Smooth muscle cell (in vitro differentiated cells): ENCODE measurements around the gene TEX35. TPM values are rescaled to one million over a fixed set of nuclear protein-coding genes. Genes with fewer than 3 reads are reported as not detected.
A peak's percentile ranks its signal among the peaks of the same experiment; 100 is the strongest.

Experiments
- DNase-seq: peaks from one replicate; lab custom pipeline; 2025; ENCODE audit not compliant: unreplicated experiment; lab: John Stamatoyannopoulos, UW
- H2AFZ ChIP-seq: fragments of 200-600 bp; sonication (generic); 2 replicates; pipeline ENCODE4 v1.6.0; 2016; ENCODE audit warnings: antibody characterized with exemption, low read depth, mild to moderate bottlenecking
- H3F3A ChIP-seq: fragments of 200-600 bp; sonication (generic); 2 replicates; pipeline ENCODE4 v1.6.0; 2017; ENCODE audit warnings: antibody characterized with exemption, low read depth
- H3K27ac ChIP-seq: fragments of 200-600 bp; sonication (generic); 2 replicates; pipeline ENCODE4 v1.5.1; 2016; ENCODE audit warnings: low read depth, mild to moderate bottlenecking
- H3K27me3 ChIP-seq: fragments of 200-600 bp; sonication (generic); 2 replicates; pipeline ENCODE4 v1.6.1; 2016; ENCODE audit warnings: low read depth, mild to moderate bottlenecking
- H3K36me3 ChIP-seq: fragments of 200-600 bp; sonication (generic); 2 replicates; pipeline ENCODE4 v1.5.1; 2016; ENCODE audit warnings: low read depth
- H3K4me1 ChIP-seq: fragments of 200-600 bp; sonication (generic); 2 replicates; pipeline ENCODE4 v1.5.1; 2016; ENCODE audit warnings: low read depth
- H3K4me2 ChIP-seq: fragments of 200-600 bp; sonication (generic); 2 replicates; pipeline ENCODE4 v1.6.0; 2016; ENCODE audit warnings: mild to moderate bottlenecking
- H3K4me3 ChIP-seq: fragments of 200-600 bp; sonication (generic); 2 replicates; pipeline ENCODE4 v1.5.1; 2016; ENCODE audit warnings: mild to moderate bottlenecking
- H3K79me2 ChIP-seq: fragments of 200-600 bp; sonication (generic); 2 replicates; pipeline ENCODE4 v1.6.0; 2016; ENCODE audit warnings: low read depth, mild to moderate bottlenecking
- H3K9ac ChIP-seq: fragments of 200-600 bp; sonication (generic); 2 replicates; pipeline ENCODE4 v1.6.0; 2016; ENCODE audit warnings: low read depth
- H3K9me3 ChIP-seq: fragments of 200-600 bp; sonication (generic); replicated peaks from 2 replicates; pipeline ENCODE4 v1.5.1; 2016; ENCODE audit warnings: low read depth
- H4K20me1 ChIP-seq: fragments of 200-600 bp; sonication (generic); 2 replicates; pipeline ENCODE4 v1.6.0; 2016; ENCODE audit warnings: low read depth
- CTCF ChIP-seq: fragments of 200-600 bp; sonication (generic); IDR thresholded peaks from 2 replicates; pipeline ENCODE4 v1.5.1; 2017; ENCODE audit warnings: borderline replicate concordance, mild to moderate bottlenecking, antibody characterized with exemption; ENCODE audit not compliant: insufficient read depth, poor library complexity, severe bottlenecking
- WGBS: methylation state at CpG from one replicate; pipeline ENCODE4 v1.1.7; 2016; ENCODE audit warnings: low lambda C conversion rate; 5-methylcytosine and 5-hydroxymethylcytosine counted together
- polyA plus RNA-seq: library from polyadenylated mRNA; unstranded; fragments of >200 nt; fragmentation: Nextera tagmentation; extraction: Ambion mirVana; gene quantifications from 2 replicates; pipeline ENCODE4 v1.2.1, GENCODE V29; 2016
- total RNA-seq: library from RNA; depleted of rRNA; stranded (reverse); fragments of >200 nt; gene quantifications from 2 replicates; pipeline ENCODE4 v1.2.3, GENCODE V29; 2014

Gene TEX35
- not detected in 2 replicates for total RNA-seq
- polyA plus RNA-seq = not detected in 2 replicates

GRCh38 chr1:178512566-178513277 lies at the start of gene TEX35:
Gene TEX35 (plus strand): TSS chr1:178513109. CDS start chr1:178513189, 80 bp downstream.
- H3K36me3 ChIP-seq = no peaks in the 10 kb centered on the region
- H2AFZ ChIP-seq = no peak within 1 kb of the TSS
- no peaks in the 10 kb centered on the region for H4K20me1 ChIP-seq
- no peaks in the 10 kb centered on the region for H3K4me1 ChIP-seq
- no peaks in the 10 kb centered on the region for H3K27me3 ChIP-seq
- no peak within 1 kb of the TSS for H3K9ac ChIP-seq
- no peak within 1 kb of the TSS for H3K4me3 ChIP-seq
- no peaks in the 10 kb centered on the region for H3K9me3 ChIP-seq
- no peak for DNase-seq
- no peaks in the 10 kb centered on the region for H3K79me2 ChIP-seq
- WGBS = 98% methylated on average over 19 of the region's 19 CpGs
- TF ChIP-seq CTCF = no peak
- no peak within 1 kb of the TSS for H3K4me2 ChIP-seq
- no peak within 1 kb of the TSS for H3K27ac ChIP-seq
- no peaks in the 10 kb centered on the region for H3F3A ChIP-seq

GRCh38 chr1:178464141-178464540 lies 48.8 kb upstream of the TEX35 start:
- Histone ChIP-seq H3K27me3 (no peaks in the 10 kb centered on the region), H3K36me3 (peaks cover 2% of the 10 kb centered on the region), H3F3A (no peaks in the 10 kb centered on the region), H3K9ac (no peak overlapping the region), H3K79me2 (no peaks in the 10 kb centered on the region), H3K27ac (peak overlapping the region; percentile 42), H3K4me2 (no peak overlapping the region), H3K9me3 (no peaks in the 10 kb centered on the region), H4K20me1 (no peaks in the 10 kb centered on the region), H2AFZ (no peak overlapping the region), H3K4me1 (peaks cover 20% of the 10 kb centered on the region), H3K4me3 (no peak overlapping the region)
- TF ChIP-seq CTCF = no peak
- DNase-seq = no peak
- WGBS = 94% methylated on average over 1 of the region's 1 CpG

GRCh38 chr1:178464566-178464965 lies 48.3 kb upstream of the TEX35 start:
- peaks cover 20% of the 10 kb centered on the region for H3K4me1 ChIP-seq
- TF ChIP-seq CTCF = no peak
- H3K9me3 ChIP-seq = no peaks in the 10 kb centered on the region
- H3K27ac ChIP-seq = peak overlapping the region; percentile 42
- H3K36me3 ChIP-seq = peaks cover 2% of the 10 kb centered on the region
- H3K79me2 ChIP-seq = no peaks in the 10 kb centered on the region
- no peaks in the 10 kb centered on the region for H3K27me3 ChIP-seq
- no peaks in the 10 kb centered on the region for H3F3A ChIP-seq
- DNase-seq = no peak
- no peak overlapping the region for H3K9ac ChIP-seq
- no peaks in the 10 kb centered on the region for H4K20me1 ChIP-seq
- H2AFZ ChIP-seq = no peak overlapping the region
- H3K4me3 ChIP-seq = no peak overlapping the region
- no peak overlapping the region for H3K4me2 ChIP-seq

GRCh38 chr1:178465011-178465410 lies 47.9 kb upstream of the TEX35 start:
- peak overlapping the region; percentile 42 for H3K27ac ChIP-seq

More at GRCh38 chr1:178465011-178465410, 47.9 kb upstream of the TEX35 start:
- H3K4me3 ChIP-seq = no peak overlapping the region
- no peaks in the 10 kb centered on the region for H3F3A ChIP-seq
- H3K9ac ChIP-seq = no peak overlapping the region
- H2AFZ ChIP-seq = no peak overlapping the region
- H3K9me3 ChIP-seq = no peaks in the 10 kb centered on the region
- no peak for DNase-seq
- H3K36me3 ChIP-seq = peaks cover 2% of the 10 kb centered on the region
- no peak overlapping the region for H3K4me2 ChIP-seq
- no peaks in the 10 kb centered on the region for H3K79me2 ChIP-seq
- no peak for TF ChIP-seq CTCF
- peaks cover 20% of the 10 kb centered on the region for H3K4me1 ChIP-seq
- H3K27me3 ChIP-seq = no peaks in the 10 kb centered on the region
- H4K20me1 ChIP-seq = no peaks in the 10 kb centered on the region
